Measurements from ENCODE around the gene PRKCH.

- TF ChIP-seq POLR2A (IDR thresholded peaks at IDR 0.05) = no peak
- TF ChIP-seq POLR2AphosphoS5 (IDR thresholded peaks at IDR 0.05) = no peak
- no peak for TF ChIP-seq CTCF (IDR thresholded peaks at IDR 0.05)
Measured at GRCh38 chr14:61376314-61376713, 54.9 kb downstream of the PRKCH start.
